Tibial artery (tissue), 4 donors: ENCODE measurements around the gene DHRS7.

Experiments
- DNase-seq, 2 donors: peaks; one replicate each; pipeline ENCODE4 v3.0.0-alpha.2; 2019
- H3K27ac ChIP-seq, 2 donors: fragments of 200-600 bp; sonication (generic) in 1 of 2; 1 replicate in 1 of 2; 2 replicates in 1 of 2; pipeline ENCODE4 v1.5.1; 2018 to 2019; ENCODE audit warnings: mild to moderate bottlenecking in 1 of 2
- H3K27me3 ChIP-seq, 2 donors: fragments of 200-600 bp; sonication (generic) in 1 of 2; one replicate each; pipeline versions ENCODE4 v1.5.1 to v1.6.0; 2016 to 2019
- H3K36me3 ChIP-seq, 3 donors: fragments of 200-600 bp; sonication (generic) in 2 of 3; one replicate each; pipeline ENCODE4 v1.5.1; 2016 to 2019; ENCODE audit warnings: mild to moderate bottlenecking in 2 of 3
- H3K4me1 ChIP-seq, 4 donors: fragments of 200-600 bp; sonication (generic) in 2 of 4; 1 replicate in 3 of 4; 2 replicates in 1 of 4; pipeline ENCODE4 v1.5.1; 2016 to 2019
- H3K4me3 ChIP-seq, 2 donors: fragments of 200-600 bp; sonication (generic) in 1 of 2; 1 replicate in 1 of 2; 2 replicates in 1 of 2; pipeline ENCODE4 v1.5.1; 2018 to 2019; ENCODE audit warnings: mild to moderate bottlenecking in 2 of 2
- H3K9me3 ChIP-seq, 3 donors: fragments of 200-600 bp; sonication (generic) in 1 of 3; one replicate each; pipeline ENCODE4 v1.5.1; 2016 to 2019
- CTCF ChIP-seq, 2 experiments: fragments of 200-600 bp in 1 of 2; fragments of 450-650 bp in 1 of 2; IDR thresholded peaks; one replicate each; pipeline ENCODE4 v1.5.1; 2017 to 2019; ENCODE audit warnings: antibody characterized with exemption in 2 of 2, mild to moderate bottlenecking in 1 of 2, moderate library complexity in 1 of 2
- intact Hi-C: fragments of 100-400 bp; cut with DNase I; formaldehyde crosslinking; loops from one replicate; pipeline ENCODE4 v1.15.0; 2023; ENCODE audit warnings: low total_unique reads

DHRS7 gene

GRCh38 chr14:60160422-60160821 is 4.8 kb downstream of the DHRS7 start:
- Histone ChIP-seq H3K27me3 (no peaks in the 10 kb centered on the region), H3K9me3 (no peaks in the 10 kb centered on the region), H3K4me1 (peaks cover 0 to 78% (median 18%) of the 10 kb centered on the region in 4 donors), H3K27ac (peak overlapping the region; percentile 42 to 98), H3K4me3 (no peak overlapping the region), H3K36me3 (peaks cover 0 to 5% (median 0%) of the 10 kb centered on the region in 3 donors)
- TF ChIP-seq CTCF (IDR thresholded peaks at IDR 0.05), result no peak
- intact Hi-C loops, result loop anchor here (5.0 to 10.0 kb wide), 2 partner anchors 68 to 84 kb away; partner anchors contain the start of genes PCNX4 and PPM1A
- peak in 1 of 2 donors; percentile 77 for DNase-seq

GRCh38 chr14:60154671-60155070 is 10.5 kb downstream of the DHRS7 start:
- no peak overlapping the region for H3K27ac ChIP-seq
- no peaks in the 10 kb centered on the region for H3K9me3 ChIP-seq
- no peak for DNase-seq
- peaks cover 0 to 44% (median 8%) of the 10 kb centered on the region in 4 donors for H3K4me1 ChIP-seq
- intact Hi-C loops, result no loop called here
- no peak for TF ChIP-seq CTCF (IDR thresholded peaks at IDR 0.05)
- H3K4me3 ChIP-seq, result no peak overlapping the region
- H3K36me3 ChIP-seq, result peaks cover 16 to 45% (median 37%) of the 10 kb centered on the region in 3 donors
- H3K27me3 ChIP-seq, result no peaks in the 10 kb centered on the region

- no peak for TF ChIP-seq CTCF (IDR thresholded peaks at IDR 0.05)
- peaks cover 0 to 38% (median 5%) of the 10 kb centered on the region in 4 donors for H3K4me1 ChIP-seq
- peaks cover 22 to 52% (median 40%) of the 10 kb centered on the region in 3 donors for H3K36me3 ChIP-seq
- H3K4me3 ChIP-seq, result no peak overlapping the region
- intact Hi-C loops, result no loop called here
- H3K27ac ChIP-seq, result no peak overlapping the region
- no peaks in the 10 kb centered on the region for H3K9me3 ChIP-seq
- no peak for DNase-seq
- H3K27me3 ChIP-seq, result no peaks in the 10 kb centered on the region
Measured at GRCh38 chr14:60153991-60154390, 11.2 kb downstream of the DHRS7 start.

- peaks cover 43 to 69% (median 56%) of the 10 kb centered on the region in 3 donors for H3K36me3 ChIP-seq
- no peaks in the 10 kb centered on the region for H3K27me3 ChIP-seq
- no peaks in the 10 kb centered on the region for H3K9me3 ChIP-seq
- H3K4me3 ChIP-seq, result no peak overlapping the region
- peak overlapping the region in 1 of 2 donors; percentile 27 for H3K27ac ChIP-seq
- peak; percentile 87 for DNase-seq
- peaks cover 0 to 22% (median 4%) of the 10 kb centered on the region in 4 donors for H3K4me1 ChIP-seq
- intact Hi-C loops, result no loop called here
- no peak for TF ChIP-seq CTCF (IDR thresholded peaks at IDR 0.05)
Measured at GRCh38 chr14:60151715-60152114, 13.5 kb downstream of the DHRS7 start.

GRCh38 chr14:60134702-60135101 is 30.5 kb downstream of the DHRS7 start:
- Histone ChIP-seq H3K4me3 (no peak overlapping the region), H3K9me3 (no peaks in the 10 kb centered on the region), H3K27me3 (no peaks in the 10 kb centered on the region), H3K27ac (no peak overlapping the region), H3K4me1 (no peaks in the 10 kb centered on the region), H3K36me3 (peaks cover 0 to 5% (median 0%) of the 10 kb centered on the region in 3 donors)
- intact Hi-C loops, result no loop called here
- no peak for TF ChIP-seq CTCF (IDR thresholded peaks at IDR 0.05)
- no peak for DNase-seq

- Histone ChIP-seq H3K36me3 (peaks cover 0 to 5% (median 0%) of the 10 kb centered on the region in 3 donors), H3K4me3 (no peak overlapping the region), H3K4me1 (no peaks in the 10 kb centered on the region), H3K27me3 (no peaks in the 10 kb centered on the region), H3K9me3 (no peaks in the 10 kb centered on the region), H3K27ac (no peak overlapping the region)
- intact Hi-C loops, result no loop called here
- DNase-seq, result no peak
- no peak for TF ChIP-seq CTCF (IDR thresholded peaks at IDR 0.05)
Measured at GRCh38 chr14:60133487-60133886, 31.7 kb downstream of the DHRS7 start.
